NCI-H748 treated with DMSO at 0.1 percent for 48 hours (cell line): ENCODE results near the gene ARHGDIB.

Experiments used
- DNase-seq: peaks from one replicate; lab custom pipeline; 2025; lab: John Stamatoyannopoulos, UW

ARHGDIB gene

DNA sequence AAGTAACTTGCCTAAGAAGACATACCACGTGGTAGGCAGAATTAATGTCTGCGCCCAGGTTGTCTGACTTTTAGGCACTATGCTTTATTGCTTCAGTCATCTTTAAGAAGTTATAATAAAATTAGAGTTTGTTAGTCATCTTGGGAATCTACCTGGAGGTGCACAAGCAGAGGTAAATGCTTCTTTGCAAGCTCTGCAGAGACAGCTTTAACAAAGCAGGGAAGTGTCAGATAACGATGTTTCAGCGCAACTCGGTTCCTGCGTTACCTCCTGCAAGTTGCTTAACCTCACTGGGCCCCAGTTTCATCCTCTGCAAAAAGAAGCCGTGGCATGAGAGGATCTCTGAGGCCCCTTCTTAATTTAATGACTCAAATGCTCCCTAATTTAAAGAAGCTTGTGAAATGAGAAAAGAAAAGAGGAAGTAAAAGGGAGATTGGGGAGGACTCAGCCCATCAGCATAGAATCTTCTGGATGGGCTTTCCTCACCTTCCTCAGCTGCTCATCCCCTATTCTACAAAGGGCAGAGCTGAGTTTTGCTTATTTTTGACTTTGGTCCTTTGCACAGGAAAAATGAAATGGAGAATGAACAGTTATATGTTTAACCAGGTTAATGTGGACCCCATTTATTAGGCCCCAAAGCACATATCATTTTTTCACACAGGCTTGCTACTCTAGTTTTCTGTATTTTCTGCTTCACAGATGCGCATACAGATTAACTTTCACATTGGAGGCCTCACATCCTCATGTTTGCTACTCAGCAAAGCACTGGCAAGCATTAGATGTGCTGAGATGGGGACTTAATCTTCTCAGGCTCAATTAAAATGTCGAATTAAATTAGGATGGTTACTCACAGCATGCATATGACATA is 5.1 kb downstream of the ARHGDIB start:
- DNase-seq = no peak

DNA sequence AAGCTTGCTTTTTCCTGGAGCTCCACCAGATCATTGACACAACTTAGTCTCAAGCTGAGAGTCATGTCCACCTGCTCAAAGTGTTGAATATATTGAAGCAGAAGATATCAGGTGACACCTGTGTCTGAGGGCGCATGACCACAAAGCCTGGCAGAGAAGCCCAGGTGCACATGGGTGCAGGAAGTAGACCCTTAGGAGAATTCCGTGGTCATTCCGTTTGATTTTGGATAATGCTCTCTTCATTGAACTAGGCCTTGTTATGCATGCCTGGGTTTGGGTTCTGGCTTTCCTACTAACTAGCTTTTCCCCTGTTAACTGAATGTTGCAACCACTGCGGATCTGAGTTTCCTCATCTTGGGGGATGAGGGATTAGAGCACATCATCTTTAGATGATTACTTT is 7.1 kb downstream of the ARHGDIB start:
- no peak for DNase-seq

DNA sequence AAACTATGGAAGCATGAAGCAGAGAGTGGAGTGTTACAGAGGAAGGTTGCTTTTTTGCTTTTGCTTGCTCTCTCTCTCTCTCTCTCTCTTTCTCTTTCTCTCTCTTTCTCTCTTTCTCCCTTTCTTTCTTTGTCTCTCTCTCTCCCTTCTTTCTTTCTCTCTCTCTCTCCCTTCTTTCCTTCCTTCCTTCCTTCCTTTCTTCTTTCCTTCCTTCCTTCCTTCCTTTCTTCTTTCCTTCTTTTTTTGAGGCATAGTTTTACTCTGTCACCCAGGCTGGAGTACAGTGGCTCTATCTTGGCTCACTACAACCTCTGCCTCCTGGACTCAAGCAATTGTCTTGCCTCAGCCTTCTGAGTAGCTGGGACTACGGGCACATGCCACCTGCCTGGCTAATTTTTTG is 7.6 kb downstream of the ARHGDIB start:
- no peak for DNase-seq

DNA sequence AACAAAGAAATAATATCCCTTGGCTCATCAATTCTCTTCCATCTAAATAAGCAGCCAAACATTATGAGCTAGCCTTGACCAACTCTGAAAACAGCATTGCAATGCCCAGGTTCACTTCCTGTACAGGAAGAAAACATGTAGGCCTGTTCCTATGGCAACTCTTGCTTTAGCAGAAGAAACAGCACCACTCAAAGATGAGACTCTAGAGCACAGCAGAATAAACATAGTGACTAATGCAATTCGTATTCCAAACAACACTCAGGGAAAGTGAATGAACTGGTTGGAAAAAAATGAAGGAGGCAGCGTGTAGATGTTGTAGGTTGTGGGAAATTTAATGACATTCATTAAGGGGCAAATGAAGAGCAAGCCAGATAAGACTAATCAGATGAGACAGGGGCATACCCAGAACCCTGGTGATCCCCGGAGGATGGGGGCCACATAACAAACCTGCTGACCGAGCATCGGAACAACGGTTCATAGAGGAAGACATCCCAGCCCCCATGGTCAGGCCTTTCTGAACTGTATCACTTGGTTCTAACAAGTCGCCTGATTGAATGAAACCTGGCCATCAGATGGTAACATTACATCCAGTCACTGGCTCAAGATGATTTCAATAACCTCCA is 9.0 kb downstream of the ARHGDIB start:
- peak; percentile 11 for DNase-seq

DNA sequence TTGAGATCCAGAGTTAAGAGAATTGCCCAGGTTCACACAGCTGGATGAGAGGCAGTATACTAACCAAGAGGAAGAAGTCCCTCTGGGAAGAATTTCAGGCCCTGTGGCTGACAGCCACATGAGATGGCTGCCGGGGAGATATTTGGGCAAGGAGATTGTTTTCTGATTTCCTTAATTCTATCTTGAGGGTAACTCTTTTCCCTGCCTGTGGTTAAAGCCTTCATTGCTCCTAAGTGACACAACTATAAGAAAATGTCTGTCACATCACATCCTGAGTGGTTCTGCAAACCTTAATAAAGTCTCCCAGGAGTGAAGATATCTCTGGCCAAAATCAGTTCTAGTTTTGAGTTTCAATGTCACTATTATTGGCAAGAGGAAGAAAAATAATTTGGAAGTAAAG is 9.6 kb downstream of the ARHGDIB start:
- no peak for DNase-seq

DNA sequence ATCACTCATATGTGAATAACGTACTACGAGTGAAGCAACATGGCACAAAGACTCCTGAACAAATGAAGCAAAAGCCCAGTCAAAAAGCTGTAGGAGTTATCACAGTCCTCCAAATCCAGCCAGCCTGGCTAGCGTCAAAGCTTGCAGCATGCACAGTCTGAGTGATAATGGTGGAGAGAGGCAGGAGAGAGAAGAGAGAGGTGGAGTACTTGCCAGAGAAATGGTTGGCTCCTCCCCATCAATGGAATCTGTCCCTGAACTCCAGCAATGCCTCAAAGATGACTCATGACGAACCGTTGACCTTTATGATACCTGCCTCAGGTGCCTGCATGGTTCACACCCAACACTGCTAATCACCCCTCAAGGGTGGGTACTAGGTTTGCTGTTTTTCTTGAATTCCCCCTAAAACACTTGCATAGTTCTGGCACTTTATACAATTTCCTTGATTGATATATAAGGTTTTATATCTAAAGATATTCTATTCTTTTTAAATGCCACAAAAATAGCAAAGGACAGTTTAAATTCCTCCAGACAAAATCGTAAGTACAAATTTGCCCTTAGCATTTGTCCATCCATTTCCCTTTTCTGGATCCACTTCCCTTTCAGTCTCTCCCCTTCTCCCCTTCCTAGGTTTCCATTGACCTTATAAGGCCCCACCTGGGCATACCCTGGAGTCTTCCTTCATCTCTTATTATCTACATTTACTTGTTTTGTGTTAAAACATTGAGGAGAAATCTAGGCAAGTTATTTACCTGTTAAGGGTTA is 10.2 kb downstream of the ARHGDIB start:
- DNase-seq = no peak

DNA sequence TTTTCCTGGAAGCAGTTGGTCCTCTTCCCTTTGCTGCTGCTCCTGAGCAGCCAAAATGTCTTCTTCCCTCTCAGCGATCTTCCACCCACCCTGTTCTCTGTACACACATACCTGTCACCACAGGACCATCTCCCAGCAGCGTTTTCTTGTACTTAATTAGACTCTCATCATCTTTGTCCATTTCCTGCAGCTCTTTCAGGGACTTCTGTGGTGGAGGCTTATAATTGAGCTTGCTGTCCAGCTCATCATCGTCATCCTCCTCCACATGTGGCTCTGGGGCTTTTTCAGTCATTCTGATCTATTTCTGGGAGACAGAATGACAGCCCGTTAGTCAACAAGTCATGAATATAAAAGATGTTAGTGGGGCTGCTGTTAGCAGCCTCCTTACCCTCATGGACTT is 11.0 kb downstream of the ARHGDIB start:
- DNase-seq = no peak

DNA sequence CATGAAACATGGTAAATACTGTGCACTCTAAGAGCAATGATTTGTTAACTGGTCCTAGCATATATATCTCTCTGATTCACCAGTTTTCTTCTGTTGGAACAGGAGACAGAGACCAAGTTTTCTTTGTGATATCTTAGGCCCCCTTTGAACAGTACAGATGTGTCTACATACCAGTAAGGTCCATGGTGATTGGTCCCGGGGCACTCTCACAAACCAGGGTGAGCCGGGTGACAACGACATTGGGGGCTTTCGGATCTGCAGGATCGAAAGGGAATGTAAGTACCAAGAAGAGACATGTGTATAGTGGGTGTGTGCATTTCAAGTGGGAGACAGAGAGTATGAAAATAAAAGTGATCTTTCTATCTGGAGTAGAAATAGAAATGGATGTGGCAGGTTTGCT is 11.8 kb downstream of the ARHGDIB start:
- DNase-seq = no peak

DNA sequence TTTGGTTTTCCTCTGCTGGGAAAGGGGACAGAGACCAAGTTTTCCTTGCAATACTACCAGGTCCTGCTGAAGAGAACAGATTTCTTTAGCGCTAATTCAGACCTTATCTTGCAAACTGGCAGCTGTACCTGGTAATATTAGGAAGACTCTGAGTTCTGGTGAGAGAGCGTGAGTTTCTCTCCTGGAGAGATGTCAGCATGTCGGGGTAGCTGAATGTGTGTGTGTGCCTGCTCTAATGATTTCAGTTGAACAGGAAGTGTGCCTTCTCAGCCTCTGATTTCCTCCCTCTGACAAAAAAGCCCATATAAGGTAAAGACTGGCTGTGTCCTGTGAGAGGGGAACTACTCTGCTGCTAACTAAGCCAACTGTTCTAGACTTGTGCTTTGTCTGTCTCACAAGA is 12.7 kb downstream of the ARHGDIB start:
- DNase-seq = no peak

DNA sequence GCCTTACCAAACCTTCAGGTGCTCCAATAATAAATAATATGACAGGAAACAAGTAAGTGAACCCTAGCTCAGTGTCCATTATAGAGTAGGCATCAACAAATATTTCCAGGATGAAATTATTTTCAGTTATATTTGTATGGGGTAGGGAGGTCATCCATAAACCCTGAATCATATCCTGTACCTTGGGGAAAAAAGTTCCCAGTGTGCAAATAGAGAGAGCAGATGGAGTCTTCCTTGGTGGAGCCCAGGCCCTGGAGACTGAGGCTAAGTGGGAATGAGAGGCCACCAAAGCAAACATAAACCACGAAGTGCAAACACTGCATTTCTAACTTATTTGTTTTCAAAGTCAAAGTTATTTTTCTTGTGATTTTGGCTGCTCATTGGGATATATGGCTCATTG is 14.5 kb downstream of the ARHGDIB start:
- no peak for DNase-seq

DNA sequence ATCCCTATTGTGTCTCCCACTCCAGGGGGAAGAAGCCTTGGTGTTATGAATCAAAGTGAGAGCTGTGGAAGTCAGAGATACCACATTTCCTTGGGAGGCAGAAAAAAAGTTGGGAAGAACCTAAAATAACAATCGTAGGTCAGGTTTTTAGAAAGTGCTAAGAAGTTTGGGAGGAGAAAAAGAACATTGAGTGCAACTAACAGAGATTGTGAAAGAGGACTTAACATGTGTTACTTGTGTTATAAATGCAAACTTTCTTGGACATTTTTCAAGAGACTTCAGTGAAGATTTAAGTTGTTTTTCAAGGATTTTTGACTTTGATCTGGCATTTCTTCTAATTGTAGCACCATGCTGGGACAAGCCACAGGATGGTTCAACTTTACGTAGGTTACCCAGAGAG is 15.2 kb downstream of the ARHGDIB start:
- no peak for DNase-seq

DNA sequence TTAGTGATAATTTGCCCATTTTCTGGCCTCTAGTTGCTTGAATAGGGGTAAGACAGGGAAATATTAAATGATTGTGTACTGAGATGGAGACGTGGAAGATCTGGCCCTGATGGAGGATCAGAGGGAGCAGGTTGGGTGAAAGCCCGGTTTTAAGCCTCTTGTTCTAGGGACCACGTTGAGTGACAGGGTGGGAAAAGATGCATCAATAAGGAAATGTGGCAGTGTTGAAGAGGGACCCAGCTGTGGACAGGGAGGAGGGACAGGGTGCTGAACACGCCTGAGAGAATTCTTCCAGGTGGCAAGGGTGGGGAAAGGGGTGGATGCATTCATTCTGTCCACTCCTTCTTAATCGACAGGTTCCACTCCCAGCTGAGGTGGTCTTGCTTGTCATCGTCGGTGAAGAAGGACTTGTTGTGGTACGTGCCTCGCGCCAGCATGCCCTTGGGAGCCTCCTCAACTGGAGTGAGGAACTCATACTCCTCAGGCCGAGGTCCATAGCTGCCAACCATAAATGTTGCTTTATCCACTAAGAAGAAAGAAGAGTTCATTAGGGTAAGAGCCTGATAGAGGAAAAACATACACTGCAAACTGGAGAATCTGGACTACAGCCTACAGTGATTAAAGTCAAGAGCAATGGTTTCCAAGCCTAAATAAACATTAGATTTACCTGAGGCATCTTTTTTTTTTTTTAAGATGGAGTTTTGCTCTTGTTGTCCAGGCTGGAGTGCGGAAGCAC is 19.0 kb downstream of the ARHGDIB start:
- DNase-seq = no peak

DNA sequence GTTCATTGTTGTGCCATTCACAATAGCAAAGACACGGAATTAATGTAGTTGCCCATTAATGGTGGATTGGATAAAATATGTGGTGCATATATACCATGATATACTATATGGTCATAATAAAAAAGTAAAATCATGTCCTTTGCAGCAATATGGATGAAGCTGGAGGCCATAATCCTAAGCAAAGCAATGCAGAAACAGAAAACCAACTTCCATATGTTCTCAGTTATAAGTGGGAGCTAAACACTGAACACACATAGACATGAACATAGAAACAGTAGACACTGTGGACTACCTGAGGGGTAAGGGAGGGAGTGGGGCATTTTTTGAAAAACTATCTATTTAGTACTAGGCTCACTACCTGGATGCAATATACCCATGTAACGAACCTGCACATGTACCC is 20.0 kb downstream of the ARHGDIB start:
- no peak for DNase-seq

DNA sequence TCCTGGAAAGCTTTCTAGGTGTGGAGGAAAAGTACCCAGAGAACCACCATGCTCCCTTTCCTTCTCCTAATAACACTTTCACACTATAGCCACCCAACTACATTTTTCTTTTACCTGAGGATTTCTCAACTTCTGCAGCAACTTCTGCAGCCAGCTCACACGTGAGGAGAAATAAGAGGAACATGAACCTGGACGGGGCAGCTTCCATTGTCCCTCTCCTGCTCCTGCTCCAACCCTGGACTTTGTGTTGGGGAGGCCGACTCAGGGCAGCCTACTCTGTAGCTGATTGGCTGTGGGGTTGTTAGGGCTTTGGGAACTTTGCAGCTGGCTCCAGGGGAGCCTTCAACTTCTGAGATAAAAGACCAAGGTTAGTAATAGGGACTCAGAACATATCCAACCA is 23.1 kb downstream of the ARHGDIB start, which contains the start of gene ERP27:
Gene ERP27, minus strand, starts transcription at position 237 of the 400 bp plus-strand sequence. Its CDS starts 29 bp downstream, at position 208.
- DNase-seq = no peak

DNA sequence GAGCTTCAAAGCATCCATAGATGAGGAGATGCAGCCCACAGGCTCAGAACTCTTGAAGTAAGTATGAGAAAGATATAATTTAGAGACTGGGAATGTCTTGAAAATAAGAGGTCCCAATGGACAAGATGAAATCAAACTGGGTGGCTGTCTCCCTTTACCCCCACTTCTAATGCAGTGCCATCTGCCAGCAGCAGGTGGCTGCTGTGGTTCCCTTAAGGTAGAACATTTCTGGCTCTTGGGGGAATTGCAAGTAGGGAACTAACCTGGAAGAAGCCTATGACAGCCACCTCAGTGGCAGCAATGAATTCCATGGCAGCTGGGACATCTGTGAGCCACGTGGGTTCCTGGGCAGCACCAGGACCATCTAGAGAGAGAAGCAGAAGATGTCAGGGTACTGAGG is 23.7 kb downstream of the ARHGDIB start:
- no peak for DNase-seq

DNA sequence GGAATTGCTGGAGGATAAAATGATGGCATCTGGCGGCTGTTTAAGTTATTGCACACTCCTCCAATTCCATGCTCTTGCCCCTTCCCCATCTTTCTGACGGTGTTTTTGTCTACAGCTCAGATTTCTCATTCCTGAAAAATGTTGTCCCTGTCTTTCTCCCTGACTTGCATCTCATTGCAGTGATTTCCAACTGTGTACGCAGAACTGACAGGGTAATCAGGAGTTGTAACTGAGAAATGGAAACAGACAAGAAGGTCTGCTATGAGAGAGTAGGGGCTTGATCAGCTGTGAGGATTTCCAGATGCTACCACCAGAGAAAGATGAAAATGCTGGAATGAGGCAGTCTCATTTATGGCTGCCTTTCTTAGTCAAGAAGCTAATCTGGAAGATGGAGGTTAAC is 24.4 kb downstream of the ARHGDIB start:
- no peak for DNase-seq

DNA sequence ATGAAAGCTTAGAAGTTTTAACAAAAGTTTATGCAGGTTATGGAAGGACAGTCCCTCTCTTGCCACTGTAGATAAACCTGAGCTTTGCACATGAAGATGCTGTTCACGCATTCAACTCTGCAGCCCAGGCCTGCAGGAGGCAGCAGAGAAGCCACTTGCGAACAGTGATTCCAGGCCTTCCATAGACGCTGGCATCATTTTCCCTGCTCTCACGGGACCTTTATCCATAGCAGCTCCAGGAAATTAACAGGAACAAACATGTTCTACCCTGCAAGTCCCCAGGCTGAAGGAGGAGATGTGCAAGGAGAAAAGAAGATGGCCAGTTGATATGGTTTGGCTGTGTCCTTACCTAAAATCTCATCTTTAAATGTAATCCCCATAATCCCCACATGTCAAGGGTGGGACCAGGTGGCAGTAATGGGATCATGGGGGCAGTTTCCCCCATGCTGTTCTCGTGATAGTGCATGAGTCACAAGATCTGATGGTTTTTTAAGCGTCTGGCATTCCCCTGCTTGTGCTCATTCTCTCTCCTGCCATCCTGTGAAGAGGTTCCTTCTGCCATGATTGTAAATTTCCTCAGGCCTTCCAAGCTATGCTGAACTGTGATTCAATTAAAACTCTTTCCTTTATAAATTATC is 25.1 kb downstream of the ARHGDIB start:
- no peak for DNase-seq

DNA sequence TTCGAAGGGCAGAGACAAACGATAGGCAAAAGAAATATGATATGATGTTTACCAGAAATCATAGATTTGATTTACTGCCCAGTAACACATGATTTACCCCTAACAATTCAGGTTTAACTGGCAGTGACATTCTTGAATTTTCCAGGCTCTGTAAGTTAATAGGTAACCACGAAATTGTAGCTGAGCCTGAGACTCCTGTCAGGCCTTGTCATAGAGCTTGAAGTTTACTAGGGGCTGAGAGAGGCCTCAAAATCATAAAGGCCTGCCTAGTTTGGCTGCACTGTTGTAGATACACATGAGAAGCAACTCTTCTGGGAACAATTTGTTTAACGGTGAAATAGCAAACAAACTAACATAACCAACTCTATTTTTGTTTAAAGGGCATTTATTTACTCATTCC is 26.4 kb downstream of the ARHGDIB start:
- DNase-seq = no peak

DNA sequence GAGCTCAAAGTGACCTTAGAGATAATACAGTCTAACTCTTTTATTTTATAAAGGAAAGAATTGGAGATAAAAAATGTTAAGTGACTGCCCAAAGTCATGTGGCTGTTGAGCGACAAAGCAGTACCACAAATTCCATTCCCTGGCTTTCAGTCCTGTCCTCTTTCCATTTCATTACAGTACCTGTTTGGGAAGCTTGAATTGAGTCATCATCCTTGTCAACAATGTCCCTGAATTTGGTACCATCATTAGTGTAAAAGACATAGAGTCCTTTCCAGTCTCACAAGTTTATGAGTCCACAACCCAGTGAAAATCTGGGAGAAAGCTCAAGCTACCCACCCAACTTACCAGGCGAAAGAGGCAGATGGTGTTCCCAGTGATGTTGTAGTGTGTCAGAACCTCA is 26.9 kb downstream of the ARHGDIB start:
- DNase-seq = no peak

DNA sequence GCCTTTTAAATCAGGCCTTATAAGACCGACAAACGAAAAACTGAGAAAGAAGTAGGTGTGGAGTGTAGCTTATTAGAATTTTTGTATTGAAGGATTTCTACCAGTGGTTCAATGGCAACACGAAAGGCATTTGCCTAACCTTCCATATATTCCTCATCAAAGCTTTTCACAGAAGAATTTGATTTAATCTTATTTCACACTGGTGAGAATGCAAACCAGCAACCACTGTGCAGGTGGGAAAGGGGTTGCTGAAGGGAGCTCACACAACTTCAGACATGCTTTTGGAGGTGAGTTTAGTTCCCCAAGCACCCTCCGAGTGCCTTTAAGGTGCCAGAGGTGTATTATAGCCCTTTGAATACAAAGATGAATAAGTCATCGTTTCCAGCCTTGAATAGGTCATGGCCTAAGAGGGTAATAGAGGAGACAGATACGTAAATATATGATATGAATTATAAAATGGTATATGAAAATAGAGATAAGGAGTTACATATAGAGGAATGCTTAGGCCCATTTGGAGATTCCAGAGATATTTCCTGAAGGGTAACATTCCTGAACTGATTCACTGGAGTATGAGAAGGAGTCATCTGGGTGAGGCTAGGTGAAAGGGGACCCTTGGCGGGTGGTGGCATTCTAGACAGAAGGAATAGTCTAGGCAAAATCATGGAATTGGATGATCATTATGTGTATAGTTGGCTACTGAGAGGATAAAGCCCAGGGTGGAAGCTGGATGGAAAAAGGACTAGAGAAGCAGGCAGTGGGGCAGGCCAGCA is 29.4 kb downstream of the ARHGDIB start:
- no peak for DNase-seq

DNA sequence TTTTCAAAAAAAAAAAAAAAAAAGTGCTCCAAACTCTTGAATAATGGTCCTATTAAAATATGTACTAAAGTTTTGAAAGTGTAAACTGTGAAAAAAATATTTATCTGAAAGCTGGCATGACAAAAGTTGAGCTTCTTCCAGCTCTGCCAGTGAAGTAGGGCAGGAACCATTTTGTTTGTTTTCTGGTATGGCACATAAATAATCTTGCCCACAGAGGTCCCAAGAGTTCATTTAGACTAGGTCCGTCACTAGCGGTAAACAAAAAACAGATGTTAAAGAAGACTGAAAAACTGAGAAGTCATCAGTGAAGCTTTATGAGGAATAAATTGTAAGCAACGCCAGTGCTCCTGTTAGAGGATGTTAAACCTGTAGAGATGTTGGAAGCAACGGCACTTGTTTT is 30.0 kb downstream of the ARHGDIB start:
- DNase-seq = no peak
